ENCODE data around the gene SLC9A7.
"Not testable (repeated sequence)": the region's sequence is repeated elsewhere in the genome, so short reads cannot be mapped to it uniquely, and the experiment has no call there.

SLC9A7 gene

GRCh38 chrX:46758956-46759644 lies at the start of gene SLC9A7:
Gene SLC9A7 (minus strand): TSS chrX:46759118. CDS start chrX:46759029, 89 bp downstream.
- Histone ChIP-seq H3K27me3 (ENCODE audit: control insufficient read depth, insufficient read depth, low read length) (peaks cover 21% of the 10 kb centered on the region), H3K4me1 (ENCODE audit: control insufficient read depth, insufficient read depth, low read length) (peaks cover 16% of the 10 kb centered on the region), H3K9me3 (ENCODE audit: control insufficient read depth, insufficient read depth, low read depth, low read length) (peaks cover 13% of the 10 kb centered on the region), H3K4me3 (ENCODE audit: low read depth, low read length) (peak within 1 kb of the TSS; percentile 70), H3K36me3 (ENCODE audit: control insufficient read depth, insufficient read depth, low read length) (no peaks in the 10 kb centered on the region), H3K27ac (ENCODE audit: low read depth, low read length) (no peak within 1 kb of the TSS), H3K9ac (ENCODE audit: low read length) (peak within 1 kb of the TSS; percentile 59)

DNA sequence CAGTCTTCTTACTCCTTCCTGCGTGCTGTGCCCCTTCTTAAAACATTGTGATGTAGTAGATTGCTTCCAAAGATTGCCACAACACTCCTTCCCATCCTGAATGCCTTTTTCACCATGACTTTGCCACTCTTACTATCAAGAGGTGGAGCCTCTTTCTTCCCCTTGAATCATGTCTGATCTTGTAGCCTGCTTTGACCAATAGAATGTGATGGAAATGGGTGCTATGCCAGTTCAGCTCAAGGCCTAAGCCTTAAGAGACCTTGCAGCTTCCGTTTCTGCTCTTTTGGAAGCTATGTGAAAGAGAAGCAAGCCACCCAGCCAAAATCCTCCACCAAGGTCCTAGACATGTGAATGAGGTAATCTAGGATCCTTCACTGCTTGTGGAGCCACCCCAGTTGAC lies 46.4 kb upstream of the SLC9A7 start:
- Histone ChIP-seq H3K27ac (ENCODE audit: low read depth, low read length) (no peak overlapping the region), H3K36me3 (ENCODE audit: control insufficient read depth, insufficient read depth, low read length) (no peaks in the 10 kb centered on the region), H3K4me1 (ENCODE audit: control insufficient read depth, insufficient read depth, low read length) (no peaks in the 10 kb centered on the region), H3K27me3 (ENCODE audit: control insufficient read depth, insufficient read depth, low read length) (no peaks in the 10 kb centered on the region), H3K9me3 (ENCODE audit: control insufficient read depth, insufficient read depth, low read depth, low read length) (no peaks in the 10 kb centered on the region), H3K9ac (ENCODE audit: low read length) (no peak overlapping the region), H3K4me3 (ENCODE audit: low read depth, low read length) (no peak overlapping the region)

DNA sequence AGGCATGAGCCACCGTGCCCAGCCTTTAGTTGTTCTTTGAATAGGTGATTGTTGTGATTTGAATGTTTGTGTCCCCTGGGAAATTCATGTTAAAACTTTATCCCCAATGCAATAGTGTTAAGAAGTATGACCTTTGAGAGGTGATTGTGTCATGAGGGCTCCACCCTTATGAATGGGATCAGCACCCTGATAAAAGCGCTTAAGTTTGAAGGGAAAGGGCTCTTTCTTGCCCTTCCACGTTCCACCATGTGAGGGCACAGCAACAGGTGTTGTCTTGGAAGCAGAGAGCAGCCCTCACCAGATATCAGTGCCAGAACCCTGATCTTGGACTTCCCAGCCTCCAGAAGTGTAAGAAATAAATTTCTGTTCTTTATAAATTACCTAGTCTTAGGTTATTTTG lies 44.2 kb upstream of the SLC9A7 start:
- no peak overlapping the region for H3K9ac ChIP-seq (ENCODE audit: low read length)
- H3K4me3 ChIP-seq (ENCODE audit: low read depth, low read length): no peak overlapping the region
- H3K4me1 ChIP-seq (ENCODE audit: control insufficient read depth, insufficient read depth, low read length): no peaks in the 10 kb centered on the region
- H3K27ac ChIP-seq (ENCODE audit: low read depth, low read length): no peak overlapping the region
- no peaks in the 10 kb centered on the region for H3K36me3 ChIP-seq (ENCODE audit: control insufficient read depth, insufficient read depth, low read length)
- H3K27me3 ChIP-seq (ENCODE audit: control insufficient read depth, insufficient read depth, low read length): no peaks in the 10 kb centered on the region
- H3K9me3 ChIP-seq (ENCODE audit: control insufficient read depth, insufficient read depth, low read depth, low read length): no peaks in the 10 kb centered on the region

DNA sequence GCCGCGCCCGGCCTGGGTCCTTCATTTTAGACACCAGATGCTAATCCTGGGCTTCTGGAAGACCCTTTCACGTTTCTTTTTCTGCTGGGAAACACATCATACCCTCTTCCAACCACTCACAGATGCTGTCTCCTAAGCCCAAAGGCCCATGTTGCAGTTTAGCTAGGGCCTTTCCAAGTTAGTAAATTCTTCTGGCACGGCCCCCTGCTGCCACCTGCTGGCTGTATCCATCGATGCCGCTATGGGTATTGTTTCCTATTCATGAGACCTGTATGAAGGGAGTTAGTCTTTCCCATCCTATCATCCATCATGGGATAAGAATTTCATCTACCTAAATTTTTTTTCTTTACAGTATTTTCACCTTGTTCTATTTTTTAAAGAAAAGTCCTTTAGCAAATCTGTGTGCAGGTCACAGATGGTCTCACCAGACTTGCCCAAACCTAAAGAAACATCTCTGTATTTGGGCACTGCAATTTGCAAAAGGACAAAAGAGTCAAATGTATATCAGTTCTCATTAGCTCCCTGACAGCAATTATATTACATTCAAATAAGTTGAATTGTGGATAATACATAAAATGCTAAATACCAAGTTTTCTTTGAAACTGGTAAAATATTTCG lies 37.8 kb upstream of the SLC9A7 start:
- no peak overlapping the region for H3K27ac ChIP-seq (ENCODE audit: low read depth, low read length)
- H3K9me3 ChIP-seq (ENCODE audit: control insufficient read depth, insufficient read depth, low read depth, low read length): no peaks in the 10 kb centered on the region
- H3K9ac ChIP-seq (ENCODE audit: low read length): no peak overlapping the region
- no peak overlapping the region for H3K4me3 ChIP-seq (ENCODE audit: low read depth, low read length)
- no peaks in the 10 kb centered on the region for H3K27me3 ChIP-seq (ENCODE audit: control insufficient read depth, insufficient read depth, low read length)
- peaks cover 10% of the 10 kb centered on the region for H3K4me1 ChIP-seq (ENCODE audit: control insufficient read depth, insufficient read depth, low read length)
- H3K36me3 ChIP-seq (ENCODE audit: control insufficient read depth, insufficient read depth, low read length): no peaks in the 10 kb centered on the region

GRCh38 chrX:46793386-46794143 lies 34.6 kb upstream of the SLC9A7 start:
- H3K9ac ChIP-seq (ENCODE audit: low read length): no peak overlapping the region
- H3K27ac ChIP-seq (ENCODE audit: low read depth, low read length): no peak overlapping the region
- peaks cover 18% of the 10 kb centered on the region for H3K4me1 ChIP-seq (ENCODE audit: control insufficient read depth, insufficient read depth, low read length)
- no peak overlapping the region for H3K4me3 ChIP-seq (ENCODE audit: low read depth, low read length)
- no peaks in the 10 kb centered on the region for H3K27me3 ChIP-seq (ENCODE audit: control insufficient read depth, insufficient read depth, low read length)
- H3K36me3 ChIP-seq (ENCODE audit: control insufficient read depth, insufficient read depth, low read length): no peaks in the 10 kb centered on the region
- no peaks in the 10 kb centered on the region for H3K9me3 ChIP-seq (ENCODE audit: control insufficient read depth, insufficient read depth, low read depth, low read length)

DNA sequence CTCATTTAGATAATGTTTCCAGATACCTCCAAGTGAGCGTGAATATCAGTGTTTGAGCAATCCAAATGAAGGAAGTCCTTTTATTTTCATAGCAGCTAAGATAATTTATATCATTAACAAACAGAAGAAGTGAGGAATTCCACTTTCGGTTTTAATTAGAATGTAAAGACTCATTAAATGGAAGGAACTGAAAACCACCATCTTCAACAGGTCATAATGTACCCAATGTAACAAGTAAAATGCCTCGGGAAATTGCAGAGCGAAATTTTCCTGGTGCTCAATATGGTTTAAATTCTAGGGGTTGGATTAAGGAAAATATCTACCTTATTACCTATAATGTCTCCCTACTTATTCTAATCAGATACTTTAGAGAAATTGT lies 33.9 kb upstream of the SLC9A7 start:
- H3K4me1 ChIP-seq (ENCODE audit: control insufficient read depth, insufficient read depth, low read length): peaks cover 19% of the 10 kb centered on the region
- no peaks in the 10 kb centered on the region for H3K36me3 ChIP-seq (ENCODE audit: control insufficient read depth, insufficient read depth, low read length)
- H3K4me3 ChIP-seq (ENCODE audit: low read depth, low read length): no peak overlapping the region
- no peaks in the 10 kb centered on the region for H3K9me3 ChIP-seq (ENCODE audit: control insufficient read depth, insufficient read depth, low read depth, low read length)
- no peak overlapping the region for H3K9ac ChIP-seq (ENCODE audit: low read length)
- no peak overlapping the region for H3K27ac ChIP-seq (ENCODE audit: low read depth, low read length)
- no peaks in the 10 kb centered on the region for H3K27me3 ChIP-seq (ENCODE audit: control insufficient read depth, insufficient read depth, low read length)

DNA sequence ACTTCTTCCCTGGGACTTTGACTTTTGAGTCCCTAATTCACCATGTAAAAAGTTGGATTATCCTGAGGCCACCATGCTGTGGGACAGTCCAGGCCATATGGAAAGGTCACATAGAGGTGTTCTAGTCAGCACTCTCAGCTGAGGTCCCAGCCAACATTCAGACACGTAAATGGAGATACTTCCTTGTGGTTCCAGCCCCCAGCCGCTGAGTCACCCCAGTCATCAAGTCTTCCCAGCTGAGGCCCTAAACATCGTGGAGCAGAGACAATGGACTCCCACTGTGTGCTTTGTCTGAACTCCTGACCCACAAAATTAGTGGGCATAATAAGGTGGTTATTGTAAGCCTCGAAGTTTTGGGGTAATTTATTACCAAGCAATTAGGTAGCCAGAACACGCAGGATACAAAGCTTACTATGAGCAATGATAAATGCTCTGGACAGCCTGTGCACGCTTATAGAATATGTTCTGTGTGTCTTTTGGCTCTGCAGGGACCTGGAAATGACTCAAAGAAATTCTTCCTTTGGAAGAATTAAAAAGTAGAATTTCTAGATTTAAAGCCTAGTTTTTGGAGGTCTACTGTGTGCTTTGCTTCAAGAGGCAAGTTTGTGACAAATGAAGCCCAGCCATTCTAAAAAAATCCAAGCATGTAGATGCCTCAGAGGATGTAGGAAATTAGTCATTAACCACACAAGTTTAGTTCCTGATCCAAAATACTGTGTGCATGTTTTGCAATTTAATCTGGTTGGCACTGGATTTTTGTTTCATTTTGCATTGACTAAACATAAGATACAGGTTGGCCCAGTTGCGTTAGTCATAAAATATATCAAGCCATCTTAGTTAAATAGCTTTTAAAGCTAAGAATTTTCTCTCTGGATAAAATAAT lies 33.2 kb upstream of the SLC9A7 start:
- Histone ChIP-seq H3K27me3 (ENCODE audit: control insufficient read depth, insufficient read depth, low read length) (no peaks in the 10 kb centered on the region), H3K4me3 (ENCODE audit: low read depth, low read length) (no peak overlapping the region), H3K9ac (ENCODE audit: low read length) (peak overlapping the region; percentile 67), H3K9me3 (ENCODE audit: control insufficient read depth, insufficient read depth, low read depth, low read length) (no peaks in the 10 kb centered on the region), H3K27ac (ENCODE audit: low read depth, low read length) (peak overlapping the region; percentile 44; the same call in 1 of the 2 replicates), H3K4me1 (ENCODE audit: control insufficient read depth, insufficient read depth, low read length) (peaks cover 19% of the 10 kb centered on the region), H3K36me3 (ENCODE audit: control insufficient read depth, insufficient read depth, low read length) (no peaks in the 10 kb centered on the region)

DNA sequence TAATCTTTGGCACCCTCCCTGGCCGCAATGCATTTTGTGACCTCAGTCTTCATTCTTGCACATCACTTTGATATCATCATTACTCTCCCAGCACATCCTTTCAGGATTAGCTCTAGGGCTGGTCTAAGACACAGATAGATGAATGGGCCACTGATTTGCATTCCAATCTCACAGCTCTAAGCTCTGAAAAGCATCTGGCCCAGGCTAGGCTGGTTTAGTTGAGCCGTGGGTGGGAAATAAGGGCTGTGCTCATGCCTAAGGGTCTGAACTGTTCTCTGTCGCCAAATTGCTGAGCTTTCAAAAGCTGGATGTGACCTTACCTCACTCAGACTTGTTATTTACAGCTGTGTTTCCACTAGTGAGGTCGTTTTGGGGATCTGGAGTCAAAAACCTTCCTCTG lies 30.0 kb upstream of the SLC9A7 start:
- no peaks in the 10 kb centered on the region for H3K9me3 ChIP-seq (ENCODE audit: control insufficient read depth, insufficient read depth, low read depth, low read length)
- H3K4me3 ChIP-seq (ENCODE audit: low read depth, low read length): no peak overlapping the region
- H3K9ac ChIP-seq (ENCODE audit: low read length): no peak overlapping the region
- no peak overlapping the region for H3K27ac ChIP-seq (ENCODE audit: low read depth, low read length)
- no peaks in the 10 kb centered on the region for H3K27me3 ChIP-seq (ENCODE audit: control insufficient read depth, insufficient read depth, low read length)
- H3K4me1 ChIP-seq (ENCODE audit: control insufficient read depth, insufficient read depth, low read length): peaks cover 19% of the 10 kb centered on the region
- no peaks in the 10 kb centered on the region for H3K36me3 ChIP-seq (ENCODE audit: control insufficient read depth, insufficient read depth, low read length)

- not testable (repeated sequence) for H3K4me1 ChIP-seq (ENCODE audit: control insufficient read depth, insufficient read depth, low read length); H3K27ac ChIP-seq (ENCODE audit: low read depth, low read length); H3K36me3 ChIP-seq (ENCODE audit: control insufficient read depth, insufficient read depth, low read length); H3K9ac ChIP-seq (ENCODE audit: low read length); H3K9me3 ChIP-seq (ENCODE audit: control insufficient read depth, insufficient read depth, low read depth, low read length); H3K27me3 ChIP-seq (ENCODE audit: control insufficient read depth, insufficient read depth, low read length); H3K4me3 ChIP-seq (ENCODE audit: low read depth, low read length)
Observed at GRCh38 chrX:46784437-46784836, 25.5 kb upstream of the SLC9A7 start.

- no peak overlapping the region for H3K27ac ChIP-seq (ENCODE audit: low read depth, low read length)
- H3K36me3 ChIP-seq (ENCODE audit: control insufficient read depth, insufficient read depth, low read length): no peaks in the 10 kb centered on the region
- H3K4me1 ChIP-seq (ENCODE audit: control insufficient read depth, insufficient read depth, low read length): peaks cover 7% of the 10 kb centered on the region; the same call in 1 of the 2 replicates
- H3K9me3 ChIP-seq (ENCODE audit: control insufficient read depth, insufficient read depth, low read depth, low read length): no peaks in the 10 kb centered on the region
- H3K9ac ChIP-seq (ENCODE audit: low read length): no peak overlapping the region
- H3K4me3 ChIP-seq (ENCODE audit: low read depth, low read length): no peak overlapping the region
- H3K27me3 ChIP-seq (ENCODE audit: control insufficient read depth, insufficient read depth, low read length): no peaks in the 10 kb centered on the region; the same call in 1 of the 2 replicates
Observed at GRCh38 chrX:46782034-46782433, 23.1 kb upstream of the SLC9A7 start.
